Suppressor macrophage treated with lipopolysaccharide for 1 hour (primary cell): ENCODE data around the gene CCDC70.
A peak's percentile ranks its signal among the peaks of the same experiment; 100 is the strongest.
"Not testable (repeated sequence)": the region's sequence is repeated elsewhere in the genome, so short reads cannot be mapped to it uniquely, and the experiment has no call there.

ENCODE experiments used
- DNase-seq, 3 donors: peaks; one replicate each; pipeline ENCODE4 v3.0.0-alpha.2; 2020 to 2022

Gene CCDC70

DNA sequence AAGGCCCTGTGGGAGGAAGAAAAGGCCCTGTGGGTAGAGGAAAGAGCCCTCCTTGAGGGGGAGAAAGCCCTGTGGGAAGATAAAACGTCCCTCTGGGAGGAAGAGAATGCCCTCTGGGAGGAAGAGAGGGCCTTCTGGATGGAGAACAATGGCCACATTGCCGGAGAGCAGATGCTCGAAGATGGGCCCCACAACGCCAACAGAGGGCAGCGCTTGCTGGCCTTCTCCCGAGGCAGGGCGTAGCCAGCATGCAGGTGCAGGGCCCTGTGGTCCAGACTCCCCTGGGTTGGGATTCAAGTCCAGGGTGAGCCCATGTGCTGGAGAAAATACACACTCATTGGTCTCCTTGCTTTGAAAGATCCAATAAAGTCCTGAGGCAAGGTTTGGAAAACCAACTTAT is 4.1 kb downstream of the CCDC70 start:
- DNase-seq = no peak

DNA sequence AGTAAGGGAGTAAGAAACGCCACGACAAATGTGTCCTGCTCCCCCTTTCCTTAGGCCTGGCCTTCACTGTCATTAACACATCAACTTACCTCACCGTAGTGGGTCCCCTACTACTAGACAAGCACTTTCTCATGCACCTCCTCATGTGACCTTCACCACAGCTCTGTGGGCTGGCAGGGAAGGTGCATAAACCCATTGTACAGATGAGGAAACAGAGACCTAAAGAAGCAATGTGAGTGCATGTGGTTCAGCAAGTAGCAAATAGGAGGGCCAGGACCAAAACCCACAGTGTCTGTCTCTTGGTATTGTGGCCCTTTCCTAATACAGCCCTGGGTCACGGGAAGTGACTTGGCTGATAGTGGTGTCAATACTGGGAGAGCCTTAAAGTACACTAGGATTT is 5.3 kb downstream of the CCDC70 start:
- DNase-seq = no peak

DNA sequence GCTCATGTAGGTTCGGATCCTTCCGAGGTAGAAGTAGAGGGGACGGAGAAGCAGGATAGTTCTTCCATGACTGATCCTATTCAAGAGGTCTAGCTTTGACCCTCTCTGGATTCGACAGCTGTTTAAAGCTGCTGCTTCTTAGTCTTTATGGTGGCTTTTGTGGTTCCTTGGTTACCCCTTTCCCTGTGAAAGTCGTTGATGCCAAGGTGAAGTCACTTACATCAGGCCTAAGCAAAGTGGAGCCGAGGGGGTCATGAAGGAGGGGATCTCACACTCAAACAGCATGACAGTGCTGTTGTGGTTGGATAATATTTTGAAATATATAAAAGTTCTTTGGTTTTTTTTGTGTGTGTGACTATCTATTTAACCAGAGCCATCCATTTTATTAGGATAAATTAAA is 8.1 kb downstream of the CCDC70 start:
- no peak for DNase-seq

DNA sequence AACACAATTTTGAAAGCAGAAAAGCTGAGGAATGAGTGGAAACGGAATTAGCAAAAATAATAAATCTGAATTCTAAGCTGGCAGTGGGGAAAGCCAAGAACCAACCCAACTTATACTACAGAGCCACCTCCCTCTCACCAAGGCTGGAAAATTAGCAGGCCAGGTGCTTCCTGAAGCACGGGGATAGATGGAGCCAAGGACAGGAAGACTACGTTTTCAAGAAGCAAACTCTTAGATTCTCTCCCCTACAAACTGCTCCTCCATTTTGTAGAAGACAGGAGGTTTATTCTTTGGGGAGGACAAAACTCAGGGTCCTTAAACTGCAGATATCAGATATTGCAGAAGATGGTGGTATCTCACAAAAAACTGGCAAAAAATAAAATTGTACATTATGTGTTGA is 8.8 kb downstream of the CCDC70 start:
- DNase-seq = no peak

DNA sequence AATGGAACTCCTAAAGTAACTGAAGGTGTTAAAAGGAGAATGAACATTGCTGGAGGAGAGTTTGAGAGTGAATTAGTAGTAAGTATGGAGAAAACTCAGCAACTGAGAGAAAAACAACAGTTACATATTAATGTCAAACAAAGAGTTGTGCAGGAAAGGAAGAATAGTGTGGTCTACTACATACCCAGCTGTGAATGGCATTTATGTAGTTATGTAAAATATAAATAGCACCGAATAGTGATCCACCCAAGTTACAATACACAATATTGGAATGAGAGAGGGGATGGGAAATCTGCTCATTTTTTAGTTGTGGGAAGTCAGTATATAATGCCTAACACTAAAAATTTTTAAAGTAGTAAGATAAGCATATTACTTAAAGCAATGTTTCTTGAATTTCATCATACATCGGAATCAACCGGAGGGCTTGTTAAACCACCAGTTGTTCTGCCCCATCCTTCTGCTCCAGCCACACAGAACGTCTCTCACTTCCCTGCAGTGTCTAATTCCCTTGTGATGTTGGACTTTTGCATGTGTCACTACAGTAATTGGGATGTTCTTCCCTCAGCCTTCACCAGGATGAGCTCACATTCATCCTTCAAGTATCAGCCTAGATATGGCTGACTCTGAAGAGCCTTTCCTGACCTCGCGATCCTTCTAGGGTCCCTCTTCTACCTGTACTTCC is 11.5 kb downstream of the CCDC70 start:
- DNase-seq = peak in 1 of 3 donors; percentile 7

DNA sequence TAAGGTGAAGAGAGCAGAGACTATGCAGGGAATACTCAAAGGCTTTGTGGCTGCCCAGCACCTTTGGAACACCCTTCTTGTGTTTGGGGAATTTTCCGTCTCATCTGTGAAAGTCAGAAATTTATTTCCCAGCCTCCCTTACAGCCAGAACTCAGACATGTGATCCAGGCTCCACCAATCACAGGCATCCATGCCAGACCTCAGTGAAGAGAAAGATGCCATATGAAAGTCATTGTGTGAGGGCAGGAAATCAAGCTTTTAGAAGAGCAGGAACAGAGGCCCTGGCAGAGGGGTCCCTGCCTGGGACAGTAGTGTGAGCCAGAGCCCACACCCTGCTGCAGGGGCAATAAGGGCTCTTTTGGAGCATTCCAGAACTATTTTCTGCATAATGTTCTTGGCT is 12.1 kb downstream of the CCDC70 start:
- no peak for DNase-seq

DNA sequence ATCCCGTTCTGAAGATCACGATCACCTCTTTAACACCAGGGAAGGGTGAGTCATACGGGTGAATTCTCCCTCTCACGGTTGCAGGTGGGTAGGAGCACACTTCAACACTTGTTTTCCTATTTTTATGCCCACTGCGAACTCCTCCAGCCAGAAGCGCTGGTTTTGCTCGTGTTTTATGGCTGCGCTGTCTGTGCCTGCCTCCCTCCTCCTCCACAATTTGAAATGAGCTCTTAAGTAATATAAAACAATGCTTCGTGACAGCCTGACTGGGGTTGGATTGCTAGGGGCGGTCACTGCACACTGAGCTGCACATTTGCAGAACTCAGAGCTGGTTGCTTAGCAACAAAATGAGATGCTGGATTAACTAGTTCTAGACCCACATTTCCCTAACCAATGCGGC is 12.9 kb downstream of the CCDC70 start:
- no peak for DNase-seq

DNA sequence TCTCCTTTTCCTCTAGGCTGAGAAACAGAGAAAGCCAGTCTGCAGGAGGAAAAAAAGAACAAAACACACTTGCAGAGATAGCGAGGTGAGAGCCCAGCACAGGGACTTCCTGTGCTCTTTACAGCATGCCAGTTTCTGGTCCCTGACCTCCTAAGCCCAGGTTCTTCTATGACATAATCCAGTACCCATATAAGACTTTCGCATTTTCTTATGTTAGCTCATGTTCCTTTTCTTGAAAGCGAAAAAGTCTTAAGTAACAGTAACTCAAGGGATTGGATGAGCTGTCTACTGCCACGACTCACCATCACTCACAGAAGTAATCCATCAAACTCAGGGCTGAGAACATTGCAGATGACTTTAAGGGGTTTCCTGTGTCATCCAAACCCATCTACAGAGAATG is 17.4 kb downstream of the CCDC70 start:
- peak in 2 of 3 donors; percentile 7 to 31 for DNase-seq

DNA sequence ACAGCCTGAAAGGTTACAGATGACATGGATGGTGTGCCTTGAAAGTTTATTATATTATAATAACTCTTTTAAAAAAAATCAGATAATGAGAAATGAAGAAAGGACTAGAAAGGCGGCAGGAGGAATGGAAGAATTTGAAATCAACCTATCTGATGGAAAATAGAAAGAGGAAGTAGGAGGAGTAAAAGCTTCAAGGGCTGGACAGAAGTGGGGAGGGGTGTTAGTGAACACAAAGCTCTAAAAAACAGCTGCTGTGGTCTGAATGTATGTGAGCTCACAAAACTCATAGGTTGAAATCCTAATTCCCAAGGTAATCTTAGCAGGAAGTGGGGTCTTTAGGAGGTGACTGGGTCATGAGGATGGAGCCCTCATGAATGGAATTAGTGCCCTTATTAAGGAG is 19.5 kb downstream of the CCDC70 start:
- no peak for DNase-seq

DNA sequence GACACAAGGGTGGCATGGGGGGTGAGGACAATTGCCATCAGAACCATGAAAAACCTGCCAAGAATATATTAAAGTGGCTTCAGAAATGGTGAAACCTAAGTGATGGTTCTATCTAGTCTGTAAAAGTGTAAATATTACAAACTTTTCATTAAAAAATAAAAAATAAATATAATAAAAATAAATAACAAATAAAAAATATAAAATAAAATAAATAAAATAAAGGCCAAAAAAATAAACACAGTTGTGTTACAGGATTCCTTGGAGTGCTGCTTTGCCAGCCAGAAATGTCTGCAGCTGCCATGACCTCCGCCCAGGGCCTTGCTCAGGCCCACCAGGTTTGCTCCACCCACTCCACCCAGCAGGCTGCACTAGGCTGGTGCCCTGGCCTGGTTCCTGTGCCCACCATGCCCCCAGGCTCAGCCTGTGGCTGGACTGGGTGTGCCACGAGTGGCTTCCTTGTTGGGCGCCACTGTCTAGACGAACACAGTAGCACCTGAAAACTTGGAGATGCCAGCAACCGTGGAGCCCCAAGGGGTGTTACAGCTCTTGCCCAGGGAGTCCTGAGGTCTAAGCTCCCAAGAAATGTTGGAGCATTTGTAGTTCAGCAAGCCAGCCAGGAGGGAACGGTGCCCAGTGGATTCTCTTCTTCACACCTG is 20.9 kb downstream of the CCDC70 start:
- DNase-seq = no peak

DNA sequence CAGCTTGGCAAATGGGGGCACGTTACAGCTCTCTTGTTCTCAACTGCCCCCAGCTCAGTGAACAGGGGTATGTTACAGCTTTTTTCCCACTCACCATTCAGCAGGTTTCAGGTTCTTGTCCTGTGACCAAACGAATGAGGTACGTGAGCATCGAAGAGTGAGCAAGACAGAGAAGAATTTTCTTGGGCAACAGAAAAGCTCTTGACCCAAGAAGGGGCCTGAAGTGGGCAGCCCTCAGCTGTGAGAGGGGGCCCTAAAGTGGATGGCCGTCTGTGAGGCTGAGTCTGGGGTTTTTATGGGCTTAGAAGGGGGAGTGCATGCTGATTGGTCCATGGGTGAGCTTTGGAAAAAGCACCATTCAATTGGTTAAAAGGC is 21.4 kb downstream of the CCDC70 start:
- DNase-seq = no peak

DNA sequence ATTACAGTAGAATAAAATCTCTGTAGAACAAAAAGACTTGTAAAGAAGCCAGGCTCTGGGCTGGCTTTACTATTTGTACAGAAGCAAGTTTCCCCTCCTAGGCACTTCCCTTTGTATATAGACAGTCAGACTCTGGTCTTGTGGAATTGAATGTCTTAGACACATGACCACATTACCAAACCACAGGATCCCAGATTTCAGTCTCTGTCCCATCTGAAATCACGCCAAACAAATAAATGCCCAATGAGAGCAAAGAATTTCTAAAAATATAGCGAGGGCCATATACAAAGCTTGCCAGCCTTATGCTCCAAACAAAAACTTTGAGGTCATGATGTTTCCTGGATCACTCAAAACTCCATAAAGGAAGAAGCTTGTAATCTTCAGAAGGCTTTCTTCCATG is 23.9 kb downstream of the CCDC70 start:
- DNase-seq = peak in 2 of 3 donors; percentile 19 to 28

DNA sequence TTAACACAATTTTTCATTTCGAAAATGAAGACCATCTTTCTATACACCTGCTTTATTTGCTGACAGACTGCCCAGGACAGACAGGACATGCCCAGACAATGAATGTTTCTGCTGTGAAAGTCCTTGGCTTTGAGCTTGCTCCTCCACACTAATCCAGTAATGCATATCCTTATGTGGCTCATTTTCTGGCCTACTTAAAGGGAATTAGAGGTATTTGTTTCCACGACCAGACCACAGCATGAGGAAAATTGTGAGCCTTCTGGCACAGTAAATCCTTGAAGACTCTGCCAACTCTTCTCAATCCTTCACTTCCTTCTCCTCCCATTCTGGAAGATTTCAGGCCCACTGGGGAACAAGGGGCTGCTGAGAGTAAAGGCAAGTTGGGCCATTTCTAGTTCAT is 25.7 kb downstream of the CCDC70 start:
- no peak for DNase-seq

DNA sequence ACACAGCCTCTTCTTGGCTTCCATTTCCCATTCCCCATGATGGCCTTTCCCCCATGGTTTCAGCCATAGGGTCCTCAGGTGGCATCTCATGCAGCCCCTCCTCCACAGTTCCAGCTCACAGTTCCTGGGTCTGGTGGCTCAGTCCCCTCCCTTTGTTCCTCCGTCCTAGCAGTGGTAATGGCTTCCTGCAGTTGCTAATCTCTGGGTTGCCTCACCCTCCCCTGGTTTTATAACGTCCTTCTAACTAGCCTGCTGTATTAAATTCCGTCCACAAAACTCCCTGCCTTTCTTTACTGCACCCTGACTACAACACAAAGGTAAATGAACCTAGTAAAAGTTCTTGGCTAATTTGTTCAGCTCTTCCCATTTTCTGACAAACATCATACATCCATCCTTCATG is 30.9 kb downstream of the CCDC70 start:
- no peak for DNase-seq

DNA sequence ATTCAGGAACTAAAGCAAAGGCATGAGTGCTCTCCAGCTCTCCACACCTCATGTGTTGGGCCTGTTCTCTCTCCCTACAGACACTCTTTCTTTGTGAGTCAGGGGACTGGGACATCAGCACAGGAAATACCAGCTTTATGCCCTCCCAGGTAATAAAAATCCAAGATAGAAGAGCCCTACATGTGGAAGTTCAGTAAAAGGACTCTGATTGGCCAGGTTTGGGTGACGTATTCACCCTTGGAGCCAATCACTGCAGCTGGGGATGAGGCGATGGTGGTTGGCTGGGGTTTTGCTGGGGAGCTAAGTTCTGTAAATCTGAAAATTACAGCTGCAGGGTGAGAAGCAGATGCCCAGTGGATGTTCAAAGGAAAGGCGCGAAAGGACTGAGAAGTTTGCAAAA is 32.5 kb downstream of the CCDC70 start:
- no peak for DNase-seq

DNA sequence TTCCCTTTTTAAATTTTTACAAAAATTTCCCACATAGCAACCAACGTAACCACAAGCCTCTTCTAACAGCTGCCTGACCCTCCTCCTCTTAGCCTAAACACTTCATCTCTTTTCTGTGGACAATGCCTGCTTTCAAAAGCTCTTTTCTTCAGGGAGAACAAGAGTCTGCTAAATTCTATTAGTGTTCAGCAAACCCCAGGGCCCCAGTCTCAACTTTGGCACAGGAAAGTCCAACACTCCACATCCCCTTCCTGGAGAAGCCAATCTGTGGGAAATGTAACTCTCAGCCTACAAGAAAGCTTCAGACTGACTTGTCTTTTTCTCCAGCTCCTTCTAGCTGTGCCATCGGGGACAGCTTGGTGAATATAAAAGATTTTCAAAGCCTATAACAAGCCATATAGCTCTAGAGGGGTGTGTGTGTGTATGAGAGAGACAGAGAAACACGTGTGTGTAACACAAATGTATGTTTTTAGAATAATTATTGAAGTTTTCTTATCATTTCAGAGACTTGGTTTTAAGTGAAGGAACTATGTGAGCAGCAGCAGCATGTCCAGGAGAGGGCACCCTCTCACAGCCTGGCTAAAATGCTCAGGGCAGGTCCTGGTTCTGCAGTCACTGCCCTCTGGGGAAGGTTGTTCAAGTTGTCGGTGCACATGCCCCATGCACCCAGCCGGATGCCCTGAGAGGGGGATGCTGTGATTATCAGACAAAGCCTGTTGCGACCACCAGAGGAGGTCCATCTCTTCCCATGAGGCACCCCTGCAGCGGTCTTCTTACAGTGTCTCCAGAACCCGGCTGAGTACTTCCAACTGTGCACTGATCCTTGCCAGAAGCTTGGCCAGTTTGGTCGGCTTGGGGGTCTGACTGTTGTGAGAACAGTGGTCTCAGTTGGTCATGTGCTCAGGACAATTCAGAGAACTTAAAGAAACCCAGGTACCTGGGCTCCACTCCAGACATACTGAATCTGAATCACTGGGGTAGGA is 34.4 kb downstream of the CCDC70 start:
- peak; percentile 58 to 68 (median 63) for DNase-seq

DNA sequence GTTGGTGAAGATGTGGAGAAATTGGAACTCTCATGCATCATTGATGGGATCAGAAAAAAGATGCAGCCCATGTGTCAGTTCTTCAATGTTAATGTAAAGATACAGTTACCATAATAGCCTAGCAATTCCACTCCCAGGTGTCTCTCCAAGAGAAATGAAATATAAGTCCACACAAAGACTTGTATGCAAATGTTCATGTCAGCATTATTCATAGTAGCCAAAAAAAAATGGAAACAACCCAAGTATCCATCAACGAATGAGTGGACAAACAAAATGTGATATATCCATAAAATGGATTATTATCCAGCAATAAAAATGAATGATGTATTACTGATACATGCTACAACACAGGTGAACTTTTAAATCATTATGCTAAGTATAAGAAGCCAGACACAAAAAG is 38.7 kb downstream of the CCDC70 start:
- DNase-seq = no peak

DNA sequence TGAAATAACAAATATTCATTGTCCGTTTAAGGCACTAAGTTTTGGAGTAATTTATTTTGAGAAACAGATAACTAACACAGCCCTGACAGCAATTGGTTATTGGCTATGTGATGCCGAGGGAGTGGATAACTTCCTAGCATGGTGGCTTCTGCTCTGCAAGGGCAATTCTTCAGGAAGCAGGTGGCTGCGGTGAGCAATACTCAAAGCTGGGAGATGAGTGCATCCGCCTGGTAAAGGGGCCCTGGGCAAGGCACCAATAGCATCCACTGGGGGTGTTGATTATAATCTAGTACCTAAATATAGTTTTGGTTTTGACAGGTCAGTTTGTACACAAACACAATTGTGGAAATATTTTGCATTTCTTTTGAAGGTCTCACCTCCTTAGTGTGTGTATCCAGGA is 41.0 kb downstream of the CCDC70 start:
- no peak for DNase-seq

DNA sequence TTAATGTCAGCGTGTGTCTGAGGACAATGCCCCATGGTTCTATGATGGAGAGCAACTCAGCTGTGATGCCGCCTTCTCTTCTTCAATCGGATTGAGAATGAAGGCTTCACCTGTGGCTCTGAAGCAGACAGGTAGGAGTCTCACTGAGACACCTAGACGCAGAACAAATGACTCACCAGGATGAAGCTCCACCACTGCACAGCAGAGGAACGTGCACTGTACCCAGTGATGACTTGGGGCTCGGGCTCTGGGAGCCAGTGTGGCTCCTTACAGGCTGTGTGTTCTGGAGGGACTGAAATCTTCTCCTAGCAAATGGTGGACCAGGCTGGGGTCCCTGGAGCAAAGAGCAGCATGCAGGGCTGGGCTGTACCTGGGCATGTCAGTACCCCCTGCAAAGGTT is 44.0 kb downstream of the CCDC70 start:
- no peak for DNase-seq

DNA sequence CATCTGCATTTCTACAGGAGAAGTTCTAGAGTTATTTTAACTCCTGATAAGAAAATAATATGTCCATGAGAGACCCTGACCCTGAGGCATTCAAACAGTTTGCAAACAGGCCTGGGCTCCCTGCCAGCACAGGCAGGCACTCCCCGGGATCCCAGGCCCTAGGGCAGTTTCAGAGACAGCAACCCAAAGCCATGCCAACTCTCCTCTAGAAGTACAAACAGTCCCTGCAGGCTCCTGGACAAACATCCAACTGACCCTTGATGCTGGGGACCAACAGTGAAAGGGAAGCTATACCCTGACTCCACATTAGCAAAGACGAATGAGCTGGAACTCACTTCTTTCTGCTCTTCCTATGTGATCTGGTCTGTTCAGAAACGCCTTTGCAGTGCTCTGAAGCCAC is 44.8 kb downstream of the CCDC70 start:
- no peak for DNase-seq

DNA sequence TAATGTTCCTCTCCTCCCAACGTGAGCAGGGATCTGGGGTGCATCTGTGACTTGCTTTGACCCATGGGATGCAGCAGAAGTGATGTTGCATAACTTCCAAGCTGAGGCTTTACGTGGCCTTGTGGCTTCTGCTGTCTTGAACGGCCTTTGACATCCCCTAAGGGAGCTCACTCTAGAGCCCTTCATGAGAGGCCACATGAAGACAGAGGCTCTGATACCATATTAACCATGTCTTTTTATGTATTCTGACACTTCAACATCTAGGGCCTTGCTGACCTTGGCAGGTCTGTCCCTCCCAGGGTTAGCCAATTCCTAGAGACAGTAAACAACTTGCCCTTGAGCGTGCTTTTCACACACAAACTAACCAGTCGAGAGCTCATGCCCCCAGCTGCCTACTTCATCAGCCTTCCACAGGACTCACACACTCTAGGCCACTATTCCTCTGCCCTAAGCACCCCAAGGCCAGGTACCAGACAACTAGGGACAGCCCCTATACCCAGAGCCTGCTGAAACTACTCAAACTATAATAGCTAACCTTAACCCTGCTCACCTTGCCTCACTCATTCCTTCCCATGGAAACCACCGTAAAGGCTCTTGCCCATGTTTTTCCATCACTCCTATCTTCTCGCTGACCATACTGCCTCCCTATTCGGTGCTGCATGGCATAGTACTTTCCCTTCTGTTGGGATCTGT is 45.4 kb downstream of the CCDC70 start:
- DNase-seq = no peak

DNA sequence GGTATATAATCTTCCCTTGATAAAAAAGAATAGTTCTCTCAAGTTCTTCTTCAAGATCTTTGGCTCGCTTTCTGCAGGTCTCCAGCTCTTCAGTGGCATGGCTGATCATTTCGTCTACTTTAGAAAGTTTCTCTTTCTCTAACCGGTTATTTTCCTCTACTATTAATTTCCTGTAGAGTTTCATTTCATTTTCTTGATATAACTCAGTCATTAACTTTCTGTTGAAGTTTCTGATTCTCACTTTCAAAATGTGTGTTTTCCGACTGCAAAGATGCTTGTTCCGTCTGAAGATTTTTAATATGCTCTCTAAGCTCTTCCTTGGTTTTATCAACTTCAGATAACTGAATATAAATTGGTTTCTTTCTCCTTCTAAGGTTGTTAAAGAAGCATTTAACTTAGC is 47.5 kb downstream of the CCDC70 start:
- DNase-seq = not testable (repeated sequence)

DNA sequence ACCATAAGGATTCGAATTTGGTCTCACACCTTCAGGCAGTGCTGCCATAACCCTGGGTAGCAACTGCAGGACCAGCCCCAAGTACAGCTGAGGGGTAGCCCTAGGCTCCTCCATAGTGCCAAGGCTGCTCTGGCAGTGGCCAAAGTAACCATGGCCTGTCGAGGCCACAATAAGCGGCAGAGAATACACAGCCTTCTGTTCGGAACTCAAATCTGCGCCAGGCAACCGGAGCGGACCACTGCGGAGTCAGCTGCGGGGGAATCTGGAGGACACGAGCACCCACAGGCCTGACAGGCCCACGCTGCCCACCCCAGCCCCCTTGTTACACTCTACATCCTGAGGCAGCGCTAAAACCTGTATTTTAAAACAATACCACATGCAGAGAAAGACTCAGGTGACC is 48.7 kb downstream of the CCDC70 start:
- DNase-seq = no peak
